CD14-positive monocyte (primary cell): ENCODE results near the gene HRH4. TPM values are rescaled to one million over a fixed set of nuclear protein-coding genes. Genes with fewer than 3 reads are reported as not detected.

Source experiments
- DNase-seq, 3 donors: peaks; one replicate each; pipeline ENCODE4 v3.0.0-alpha.2; 2011 to 2022
- H2AFZ ChIP-seq: 2 replicates; pipeline ENCODE4 v1.6.0; 2012; ENCODE audit warnings: mild to moderate bottlenecking, low read depth, low read length, inconsistent platforms; ENCODE audit not compliant: insufficient read depth, poor library complexity, severe bottlenecking
- H3K27ac ChIP-seq, 2 donors: 1 replicate in 1 of 2; 2 replicates in 1 of 2; pipeline ENCODE4 v1.5.1; 2012 to 2013; ENCODE audit warnings: low read length in 2 of 2, control low read depth in 1 of 2, inconsistent platforms in 1 of 2, low read depth in 1 of 2, mild to moderate bottlenecking in 1 of 2
- H3K27me3 ChIP-seq, 2 donors: one replicate each; pipeline versions ENCODE4 v1.6.0 to v1.6.1; 2011 to 2013; ENCODE audit warnings: low read length in 2 of 2; ENCODE audit not compliant: control insufficient read depth in 2 of 2, insufficient read depth in 2 of 2
- H3K36me3 ChIP-seq, 2 donors: replicated peaks in 1 of 2; 1 replicate in 1 of 2; 2 replicates in 1 of 2; pipeline versions ENCODE4 v1.5.1 to v1.6.1; 2012 to 2013; ENCODE audit warnings: low read length in 2 of 2, control low read depth in 1 of 2, inconsistent platforms in 1 of 2, mild to moderate bottlenecking in 1 of 2; ENCODE audit not compliant: insufficient read depth in 2 of 2, control insufficient read depth in 1 of 2
- H3K4me1 ChIP-seq, 2 donors: 1 replicate in 1 of 2; 2 replicates in 1 of 2; pipeline versions ENCODE4 v1.5.1 to v1.6.1; 2012 to 2013; ENCODE audit warnings: low read length in 2 of 2, control low read depth in 1 of 2, inconsistent platforms in 1 of 2, mild to moderate bottlenecking in 1 of 2, moderate library complexity in 1 of 2; ENCODE audit not compliant: insufficient read depth in 2 of 2, control insufficient read depth in 1 of 2
- H3K4me2 ChIP-seq: replicated peaks from 2 replicates; pipeline ENCODE3; 2012; ENCODE audit warnings: low read length, moderate library complexity, mild to moderate bottlenecking; ENCODE audit not compliant: poor library complexity, severe bottlenecking; ENCODE audit errors: extremely low read depth
- H3K4me3 ChIP-seq, 3 experiments: fragments of 200-600 bp in 1 of 3; sonication (generic) in 1 of 3; replicated peaks in 1 of 3; 1 replicate in 2 of 3; 2 replicates in 1 of 3; pipeline ENCODE4 v1.5.1; 2011 to 2013; ENCODE audit warnings: low read length in 3 of 3, mild to moderate bottlenecking in 3 of 3, control low read depth in 2 of 3, low read depth in 2 of 3, inconsistent platforms in 1 of 3, moderate library complexity in 1 of 3
- H3K79me2 ChIP-seq: 2 replicates; pipeline ENCODE4 v1.6.0; 2012; ENCODE audit warnings: mild to moderate bottlenecking, control low read depth, inconsistent platforms, low read length, moderate library complexity; ENCODE audit not compliant: insufficient read depth
- H3K9ac ChIP-seq: 2 replicates; pipeline ENCODE4 v1.6.0; 2017; ENCODE audit warnings: low read length, mild to moderate bottlenecking; ENCODE audit not compliant: insufficient read depth, poor library complexity, severe bottlenecking
- H3K9me3 ChIP-seq, 2 donors: replicated peaks in 1 of 2; 1 replicate in 1 of 2; 2 replicates in 1 of 2; pipeline versions ENCODE4 v1.5.1 to v1.6.1; 2012 to 2013; ENCODE audit warnings: low read length in 2 of 2, control low read depth in 1 of 2; ENCODE audit not compliant: control insufficient read depth in 1 of 2, insufficient read depth in 1 of 2
- H4K20me1 ChIP-seq: 2 replicates; pipeline ENCODE4 v1.6.0; 2012; ENCODE audit warnings: mild to moderate bottlenecking, low read length, control low read depth, moderate library complexity; ENCODE audit not compliant: insufficient read depth
- H3K27ac Mint-ChIP-seq, 7 donors: one replicate each; pipeline ENCODE4 v1.8.0; 2020; ENCODE audit warnings: mild to moderate bottlenecking in 7 of 7, mixed read lengths in 7 of 7, moderate library complexity in 6 of 7, inconsistent platforms in 2 of 7
- H3K27me3 Mint-ChIP-seq, 3 donors: one replicate each; pipeline ENCODE4 v1.8.0; 2021 to 2022; ENCODE audit warnings: low read depth in 3 of 3, mild to moderate bottlenecking in 3 of 3, mixed read lengths in 3 of 3, moderate library complexity in 3 of 3, inconsistent platforms in 1 of 3
- H3K36me3 Mint-ChIP-seq, 2 donors: one replicate each; pipeline ENCODE4 v1.8.0; 2020; ENCODE audit warnings: mixed read lengths in 2 of 2, inconsistent platforms in 1 of 2, mild to moderate bottlenecking in 1 of 2
- H3K4me1 Mint-ChIP-seq: one replicate; pipeline ENCODE4 v1.8.0; 2020; ENCODE audit warnings: mild to moderate bottlenecking, mixed read lengths
- H3K4me3 Mint-ChIP-seq, 2 donors: one replicate each; pipeline ENCODE4 v1.8.0; 2020; ENCODE audit warnings: mild to moderate bottlenecking in 2 of 2, mixed read lengths in 2 of 2, moderate library complexity in 1 of 2
- H3K9me3 Mint-ChIP-seq, 7 donors: one replicate each; pipeline ENCODE4 v1.8.0; 2020 to 2022; ENCODE audit warnings: mixed read lengths in 7 of 7, mild to moderate bottlenecking in 6 of 7, moderate library complexity in 6 of 7, inconsistent platforms in 2 of 7
- WGBS: methylation state at CpG from one replicate; pipeline ENCODE4 v1.1.5; 2013; ENCODE audit warnings: missing lambda C conversion rate; ENCODE audit not compliant: insufficient coverage; 5-methylcytosine and 5-hydroxymethylcytosine counted together
- intact Hi-C, 2 donors: fragments of 100-400 bp; cut with micrococcal nuclease; formaldehyde crosslinking; loops; one replicate each; pipeline versions ENCODE4 v1.15.0 to v1.15.1; 2023
- polyA plus RNA-seq, 3 donors: library from polyadenylated mRNA; depleted of rRNA in 1 of 3; unstranded in 2 of 3; stranded (reverse) in 1 of 3; fragments of 300-500 nt in 2 of 3; fragments of >200 nt in 1 of 3; fragmentation: Illumina TruSeq in 2 of 3; gene quantifications; 1 replicate in 2 of 3; 2 replicates in 1 of 3; pipeline ENCODE4 v1.2.3, GENCODE V29; 2012 to 2021
- TF ChIP-seq, protein P1 (sequence below): fragments of 200-600 bp; IDR thresholded peaks from one replicate; pipeline ENCODE4 v1.8.0; 2022; ENCODE audit warnings: antibody characterized with exemption, mild to moderate bottlenecking

Gene HRH4
- polyA plus RNA-seq, 3 donors: 0.10 TPM; not detected in 2

- 99% methylated on average over 6 of the region's 7 CpGs for WGBS
Observed at GRCh38 chr18:24502667-24503523, 42.5 kb downstream of the HRH4 start.

GRCh38 chr18:24504401-24504800 is 44.0 kb downstream of the HRH4 start:
- H3K36me3 ChIP-seq: no peaks in the 10 kb centered on the region
- H3K9me3 Mint-ChIP-seq: peaks cover 2 to 19% (median 10%) of the 10 kb centered on the region in 7 donors
- peaks cover 0 to 5% (median 0%) of the 10 kb centered on the region in 3 donors for H3K27me3 Mint-ChIP-seq
- H3K79me2 ChIP-seq: no peaks in the 10 kb centered on the region
- peaks cover 2% of the 10 kb centered on the region for H3K4me1 Mint-ChIP-seq
- H3K36me3 Mint-ChIP-seq: peaks cover 0 to under 1% of the 10 kb centered on the region in 2 donors
- TF ChIP-seq, protein P1, sequence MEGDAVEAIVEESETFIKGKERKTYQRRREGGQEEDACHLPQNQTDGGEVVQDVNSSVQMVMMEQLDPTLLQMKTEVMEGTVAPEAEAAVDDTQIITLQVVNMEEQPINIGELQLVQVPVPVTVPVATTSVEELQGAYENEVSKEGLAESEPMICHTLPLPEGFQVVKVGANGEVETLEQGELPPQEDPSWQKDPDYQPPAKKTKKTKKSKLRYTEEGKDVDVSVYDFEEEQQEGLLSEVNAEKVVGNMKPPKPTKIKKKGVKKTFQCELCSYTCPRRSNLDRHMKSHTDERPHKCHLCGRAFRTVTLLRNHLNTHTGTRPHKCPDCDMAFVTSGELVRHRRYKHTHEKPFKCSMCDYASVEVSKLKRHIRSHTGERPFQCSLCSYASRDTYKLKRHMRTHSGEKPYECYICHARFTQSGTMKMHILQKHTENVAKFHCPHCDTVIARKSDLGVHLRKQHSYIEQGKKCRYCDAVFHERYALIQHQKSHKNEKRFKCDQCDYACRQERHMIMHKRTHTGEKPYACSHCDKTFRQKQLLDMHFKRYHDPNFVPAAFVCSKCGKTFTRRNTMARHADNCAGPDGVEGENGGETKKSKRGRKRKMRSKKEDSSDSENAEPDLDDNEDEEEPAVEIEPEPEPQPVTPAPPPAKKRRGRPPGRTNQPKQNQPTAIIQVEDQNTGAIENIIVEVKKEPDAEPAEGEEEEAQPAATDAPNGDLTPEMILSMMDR: no peak
- no peak overlapping the region for H3K27ac ChIP-seq
- H3K4me3 ChIP-seq: no peak overlapping the region
- H4K20me1 ChIP-seq: no peaks in the 10 kb centered on the region
- no peak for DNase-seq
- H3K4me1 ChIP-seq: no peaks in the 10 kb centered on the region
- no peak overlapping the region for H3K9ac ChIP-seq
- no peak overlapping the region for H2AFZ ChIP-seq
- 98% methylated on average over 4 of the region's 4 CpGs for WGBS
- H3K4me3 Mint-ChIP-seq: no peak overlapping the region
- H3K27me3 ChIP-seq: no peaks in the 10 kb centered on the region
- peak overlapping the region in 1 of 7 donors; percentile 46 for H3K27ac Mint-ChIP-seq
- intact Hi-C loops: no loop called here
- peaks cover 0 to 6% of the 10 kb centered on the region in 2 donors for H3K9me3 ChIP-seq
- H3K4me2 ChIP-seq: no peak overlapping the region

More at GRCh38 chr18:24502667-24503523, 42.5 kb downstream of the HRH4 start:
- no peak for DNase-seq
- H3K27ac ChIP-seq: no peak overlapping the region
- H3K4me1 Mint-ChIP-seq: peaks cover 2% of the 10 kb centered on the region
- no peak overlapping the region for H3K4me2 ChIP-seq
- no peak overlapping the region for H3K4me3 ChIP-seq
- intact Hi-C loops: no loop called here
- no peaks in the 10 kb centered on the region for H3K9me3 ChIP-seq
- no peak overlapping the region for H2AFZ ChIP-seq
- TF ChIP-seq, protein P1: no peak
- H3K27ac Mint-ChIP-seq: no peak overlapping the region
- no peaks in the 10 kb centered on the region for H3K36me3 Mint-ChIP-seq
- no peaks in the 10 kb centered on the region for H3K27me3 ChIP-seq
- H3K27me3 Mint-ChIP-seq: peaks cover 0 to 5% (median 2%) of the 10 kb centered on the region in 3 donors
- H4K20me1 ChIP-seq: no peaks in the 10 kb centered on the region
- no peak overlapping the region for H3K9ac ChIP-seq
- H3K9me3 Mint-ChIP-seq: peaks cover 0 to 8% (median 5%) of the 10 kb centered on the region in 7 donors
- no peaks in the 10 kb centered on the region for H3K4me1 ChIP-seq
- no peaks in the 10 kb centered on the region for H3K36me3 ChIP-seq
- H3K79me2 ChIP-seq: no peaks in the 10 kb centered on the region
- no peak overlapping the region for H3K4me3 Mint-ChIP-seq
